Breast epithelium (tissue), 3 donors: ENCODE results near the gene TAS2R41.

ENCODE experiments used
- CTCF ChIP-seq, 3 donors: fragments of 450-650 bp; IDR thresholded peaks; one replicate each; pipeline ENCODE4 v1.5.1; 2016 to 2017; ENCODE audit warnings: antibody characterized with exemption in 3 of 3, mild to moderate bottlenecking in 3 of 3, moderate library complexity in 3 of 3
- POLR2A ChIP-seq: fragments of 450-650 bp; IDR thresholded peaks from one replicate; pipeline ENCODE4 v1.6.1; 2016; ENCODE audit warnings: antibody characterized with exemption, mild to moderate bottlenecking, moderate library complexity
- POLR2AphosphoS5 ChIP-seq, 3 donors: sonication (generic); formaldehyde crosslinking; IDR thresholded peaks; one replicate each; pipeline ENCODE4 v1.6.1; 2017; ENCODE audit warnings: antibody characterized with exemption in 3 of 3

GRCh38 chr7:143455491-143455890 lies 22.2 kb upstream of the TAS2R41 start:
- TF ChIP-seq CTCF (IDR thresholded peaks at IDR 0.05): no peak
- no peak for TF ChIP-seq POLR2A
- TF ChIP-seq POLR2AphosphoS5 (IDR thresholded peaks at IDR 0.05): no peak
